HG03439 (cell line): Measurements from ENCODE around the gene DEPP1.

Experiments
- ATAC-seq: cut with Tn5 transposase; IDR thresholded peaks from one replicate; pipeline ENCODE4 v1.9.1; 2021; ENCODE audit warnings: mild to moderate bottlenecking, moderate library complexity; ENCODE audit not compliant: unreplicated experiment

Gene DEPP1

DNA sequence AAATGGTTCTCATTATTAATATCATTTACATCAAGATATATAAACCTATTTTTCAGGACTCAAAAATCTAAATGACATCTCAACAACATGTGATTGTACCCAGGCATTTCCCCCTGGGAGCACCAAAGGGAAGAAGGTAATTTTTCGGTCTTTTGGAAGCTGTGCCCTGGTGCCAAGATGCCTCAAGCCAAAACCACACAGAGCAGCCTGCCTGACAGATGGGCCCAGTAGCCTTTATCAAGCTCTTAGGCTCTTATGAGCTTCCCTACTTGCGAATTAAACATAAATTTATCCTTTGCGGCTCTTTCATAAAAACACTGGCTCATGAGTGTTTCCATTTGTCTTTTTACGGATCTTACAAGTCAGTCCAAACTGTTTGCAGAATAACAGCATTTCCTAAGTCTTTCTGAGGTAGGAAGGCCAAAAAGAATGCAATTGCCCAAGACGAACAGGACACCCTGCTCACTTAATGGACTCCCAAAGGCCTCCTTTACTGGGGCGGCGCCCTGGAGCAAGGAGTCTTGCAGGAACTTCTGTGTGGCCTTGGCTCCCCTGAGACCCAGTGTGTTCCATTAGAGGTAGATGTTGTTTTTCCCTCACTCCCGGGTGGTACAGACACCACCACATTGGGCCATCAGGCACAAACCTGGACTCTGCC is 23.1 kb downstream of the DEPP1 start:
- no peak for ATAC-seq

- ATAC-seq: no peak
Observed at GRCh38 chr10:44954962-44955361, 23.6 kb downstream of the DEPP1 start.

- ATAC-seq: no peak
Observed at GRCh38 chr10:44954042-44954441, 24.6 kb downstream of the DEPP1 start.

- no peak for ATAC-seq
Observed at GRCh38 chr10:44952779-44953231, 25.8 kb downstream of the DEPP1 start.

DNA sequence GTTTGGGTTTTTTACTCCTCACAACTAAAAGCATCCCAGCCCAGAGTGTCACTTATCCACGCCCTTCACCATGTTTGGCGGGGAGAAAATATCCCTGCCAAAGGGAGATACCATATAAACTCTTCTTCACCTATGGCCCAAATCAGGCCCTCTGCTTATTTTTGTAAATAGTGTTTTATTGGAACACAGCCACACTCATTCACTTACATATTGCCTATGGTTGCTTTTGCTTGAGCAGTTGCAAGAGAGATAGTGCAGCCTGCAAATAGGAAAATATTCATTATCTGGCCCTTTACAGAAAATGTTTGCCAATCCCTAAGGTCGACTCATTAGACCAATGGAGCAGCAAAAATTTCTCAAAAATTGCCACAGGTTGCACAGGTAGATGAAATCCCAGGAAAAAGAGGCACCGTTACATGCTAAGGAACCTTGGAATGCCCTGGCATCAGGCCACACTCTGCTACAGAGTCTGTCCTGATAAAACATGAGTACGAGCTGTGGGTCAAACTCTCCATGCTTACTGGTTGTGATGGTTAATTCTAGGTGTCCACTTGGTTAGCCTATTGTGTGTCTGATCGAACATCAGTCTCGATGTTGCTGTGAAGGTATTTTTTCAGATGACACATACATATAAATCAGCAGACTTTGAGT is 26.9 kb downstream of the DEPP1 start:
- ATAC-seq: no peak

DNA sequence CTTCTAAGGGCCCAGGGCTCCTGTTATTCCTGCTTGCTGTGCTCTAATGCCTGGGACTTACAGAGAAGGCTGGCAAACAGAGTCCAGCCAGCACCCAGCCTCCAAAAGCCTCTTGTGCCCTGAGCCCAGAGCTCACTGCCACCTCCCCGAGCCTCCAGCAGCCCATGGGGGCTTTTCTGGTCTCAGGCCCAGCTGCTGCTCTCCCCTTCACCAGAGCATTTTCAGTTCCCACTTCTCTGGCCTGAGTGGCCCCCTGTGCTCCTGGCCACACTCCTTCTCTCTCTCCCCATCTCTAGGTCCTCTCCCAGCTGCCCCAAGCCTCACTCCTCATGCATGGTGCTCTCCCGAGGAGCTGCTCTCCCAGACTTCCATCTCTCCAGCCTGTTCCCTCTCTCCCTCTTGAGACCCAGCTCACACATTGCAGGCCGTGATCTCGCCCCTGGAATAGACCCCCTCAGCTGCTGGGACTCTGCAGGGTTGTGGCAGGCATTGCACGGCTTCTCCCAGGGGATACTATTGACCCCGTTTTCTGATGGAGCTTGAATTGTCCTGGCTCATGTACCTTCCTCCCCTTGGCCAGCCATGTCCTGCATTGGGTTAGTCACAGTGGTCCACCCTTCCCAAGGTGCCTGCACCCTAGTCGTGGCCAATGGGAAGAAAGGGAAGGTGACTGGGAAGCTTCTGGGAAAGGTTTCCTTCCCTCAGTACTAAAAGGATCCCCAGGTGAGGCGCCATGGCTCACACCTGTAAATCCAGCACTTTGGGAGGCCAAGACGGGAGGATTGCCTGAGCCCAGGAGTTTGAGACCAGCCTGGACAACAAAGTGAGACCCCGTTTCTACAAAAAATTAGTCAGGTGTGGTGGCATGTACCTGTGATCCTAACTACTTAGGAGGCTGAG is 28.0 kb downstream of the DEPP1 start:
- ATAC-seq: no peak

DNA sequence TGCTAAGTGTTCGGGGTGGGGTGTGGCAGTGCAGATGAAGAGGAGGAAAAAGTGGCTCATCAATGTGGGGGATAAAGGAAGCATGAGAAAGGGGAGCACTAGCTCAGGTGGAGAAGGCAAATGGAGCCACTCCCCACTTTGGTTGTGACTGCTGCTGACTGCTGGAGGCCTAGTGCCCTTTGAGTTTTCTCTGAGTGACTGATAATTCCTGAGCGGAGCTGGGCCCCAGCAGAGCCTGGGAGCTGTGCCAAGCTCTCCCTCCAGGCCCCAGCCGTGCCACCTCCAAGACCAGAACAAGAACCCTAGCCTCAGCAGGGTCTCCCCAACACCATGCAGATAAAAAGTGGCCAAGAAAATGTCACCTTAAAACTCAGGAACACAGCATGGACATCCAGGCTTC is 28.7 kb downstream of the DEPP1 start:
- ATAC-seq: no peak

DNA sequence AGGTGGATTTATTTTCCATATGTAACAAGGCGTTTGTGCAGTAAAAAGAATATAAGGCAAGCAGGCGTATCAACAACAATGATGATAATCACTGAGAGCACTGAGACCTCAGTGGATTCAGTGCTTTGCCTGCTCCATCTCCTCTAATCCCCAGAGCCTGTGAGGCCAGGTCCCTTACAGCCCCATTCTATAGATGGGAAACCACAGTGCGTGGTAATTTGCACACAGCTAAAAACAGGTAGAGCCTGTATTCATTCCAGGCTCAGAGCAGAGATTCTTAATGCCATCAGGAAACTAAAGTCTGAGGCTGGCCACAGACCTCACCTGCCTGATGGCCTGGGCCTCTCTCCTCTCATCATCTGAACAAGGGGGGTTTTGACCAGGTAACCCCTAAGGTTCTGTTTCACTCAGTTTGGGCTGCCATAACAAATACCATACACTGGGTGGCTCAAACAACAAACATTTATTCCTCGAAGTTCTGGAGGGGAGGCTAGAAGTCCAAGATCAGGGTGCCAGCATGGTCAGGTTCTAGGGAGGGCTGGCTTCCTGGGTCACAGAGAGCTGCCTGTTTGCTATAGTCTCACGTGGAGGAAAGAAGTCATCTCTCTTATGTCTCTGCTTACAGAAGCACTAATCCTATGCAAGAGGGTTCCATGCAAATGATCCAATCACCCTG is 29.3 kb downstream of the DEPP1 start:
- no peak for ATAC-seq

DNA sequence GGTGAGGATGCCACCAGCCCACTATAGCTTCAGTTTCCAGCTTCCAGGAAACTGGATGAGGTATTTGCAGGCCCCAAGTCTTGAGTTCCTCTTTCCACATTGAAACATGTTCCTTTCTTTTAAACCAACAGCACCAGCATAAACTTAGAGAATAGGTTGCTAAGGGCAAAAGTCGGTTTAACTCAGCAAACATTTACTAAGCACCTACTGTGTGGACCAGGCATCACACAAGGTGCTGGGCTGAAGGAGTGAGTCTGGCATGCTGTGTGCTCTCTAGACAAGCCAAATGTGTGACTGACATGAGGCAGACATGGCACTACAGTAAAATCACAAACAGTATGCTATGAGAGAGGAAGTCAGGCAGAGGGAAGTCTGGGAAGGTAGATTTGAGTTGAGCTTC is 30.0 kb downstream of the DEPP1 start:
- no peak for ATAC-seq

DNA sequence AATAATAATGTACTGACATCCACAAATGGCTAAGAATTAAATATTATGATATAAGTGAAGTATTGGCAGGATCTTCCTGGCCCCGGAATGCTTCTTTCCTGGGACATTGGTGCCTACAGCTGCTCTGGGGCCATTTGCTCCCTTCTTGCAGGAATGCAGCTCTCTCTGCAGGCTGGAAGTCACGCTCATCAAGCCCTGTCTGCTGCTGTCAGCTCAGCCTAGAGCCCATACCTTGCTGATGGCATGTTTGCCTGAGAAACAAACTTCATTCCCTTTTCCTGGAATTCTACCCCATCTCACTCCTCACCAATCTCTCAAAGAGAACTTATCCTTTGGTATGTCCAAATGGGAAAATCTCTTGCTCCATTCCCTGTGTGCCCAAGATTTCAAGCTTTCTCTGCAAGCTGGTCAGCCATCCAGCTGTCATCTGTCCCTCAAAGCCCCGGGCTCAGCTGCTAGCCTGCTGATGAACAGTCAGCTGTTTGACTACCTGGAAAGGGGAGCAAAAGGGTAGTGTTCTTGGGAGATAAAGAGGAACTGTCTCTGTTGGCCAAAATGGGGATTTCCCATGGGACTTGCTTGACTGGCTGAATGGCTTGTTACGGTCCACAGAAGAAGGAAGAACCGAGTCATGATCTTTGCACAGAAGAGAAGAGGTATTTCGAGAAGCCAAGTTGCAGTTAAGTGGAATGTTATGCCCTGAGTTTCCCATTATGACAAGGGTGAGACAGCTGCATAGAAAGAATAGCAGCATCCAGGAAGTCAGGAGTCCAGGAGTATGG is 31.0 kb downstream of the DEPP1 start:
- no peak for ATAC-seq

DNA sequence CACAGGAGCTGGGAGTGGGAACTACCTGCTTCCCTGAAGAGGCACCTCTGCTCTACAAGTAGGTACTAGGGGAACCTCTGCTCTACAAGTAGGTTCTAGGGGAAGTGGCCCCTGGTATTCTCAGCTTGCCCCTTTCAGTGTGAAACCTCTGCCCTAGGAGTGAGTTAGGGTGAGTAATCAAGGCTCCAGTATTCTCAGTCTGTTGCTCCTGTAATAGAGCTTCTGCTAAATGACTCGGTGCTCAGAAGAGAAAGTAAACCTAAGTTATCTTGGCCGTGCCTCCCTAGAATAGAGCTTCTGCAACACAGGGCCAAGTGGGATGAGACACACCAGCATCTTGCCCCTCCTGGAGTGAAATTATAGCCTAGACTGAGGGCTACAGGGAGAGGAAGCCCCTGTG is 32.4 kb downstream of the DEPP1 start:
- ATAC-seq: no peak

DNA sequence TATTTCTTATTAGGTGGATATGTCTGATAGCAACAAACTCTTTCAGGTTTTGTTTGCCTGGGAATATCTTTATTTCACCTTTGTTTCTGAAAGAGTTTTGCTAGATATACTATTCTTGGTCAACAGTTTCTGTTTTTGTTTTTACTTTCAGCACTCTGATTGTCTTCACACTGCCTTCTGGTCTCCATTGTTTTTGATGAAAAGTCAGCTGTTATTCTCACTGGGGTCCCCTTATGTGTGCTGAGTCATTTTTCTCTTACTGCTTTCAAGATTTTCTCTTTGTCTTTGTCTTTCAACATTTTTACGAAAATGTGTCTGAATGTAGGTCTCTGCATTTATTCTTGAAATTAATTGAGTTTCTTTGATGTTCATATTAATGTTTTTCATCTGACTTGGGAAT is 34.3 kb downstream of the DEPP1 start:
- ATAC-seq: no peak

DNA sequence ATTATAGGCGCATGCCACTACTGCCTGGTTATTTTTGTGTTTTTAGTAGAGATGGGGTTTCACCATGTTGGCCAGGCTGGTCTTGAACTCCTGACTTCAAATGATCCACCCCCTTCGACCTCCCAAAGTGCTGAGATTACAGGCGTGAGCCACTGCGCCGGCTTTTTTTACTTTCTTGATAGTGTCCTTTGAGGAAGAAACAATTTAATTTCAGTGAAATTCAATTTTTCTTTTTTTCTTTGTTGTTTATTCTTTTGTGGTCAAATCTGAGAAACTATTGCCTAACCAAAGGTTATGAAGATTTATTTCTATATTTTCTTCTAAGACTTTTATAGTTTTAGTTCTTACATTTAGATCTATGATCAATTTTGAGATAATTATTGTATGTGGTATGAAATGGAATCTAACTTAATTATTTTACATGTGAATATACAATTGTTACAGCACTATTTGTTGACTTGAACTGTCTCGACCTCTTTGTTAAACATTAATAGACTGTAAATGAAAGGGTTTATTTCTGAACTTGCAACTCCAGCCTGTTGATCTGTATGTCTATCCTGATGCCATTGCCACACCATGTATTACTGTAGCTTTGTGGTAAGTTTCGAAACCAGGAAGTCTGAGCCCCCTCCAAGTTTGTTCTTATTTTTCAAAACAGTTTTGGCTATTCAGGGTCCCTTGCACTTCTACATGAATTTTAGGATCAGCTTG is 38.8 kb downstream of the DEPP1 start:
- no peak for ATAC-seq

DNA sequence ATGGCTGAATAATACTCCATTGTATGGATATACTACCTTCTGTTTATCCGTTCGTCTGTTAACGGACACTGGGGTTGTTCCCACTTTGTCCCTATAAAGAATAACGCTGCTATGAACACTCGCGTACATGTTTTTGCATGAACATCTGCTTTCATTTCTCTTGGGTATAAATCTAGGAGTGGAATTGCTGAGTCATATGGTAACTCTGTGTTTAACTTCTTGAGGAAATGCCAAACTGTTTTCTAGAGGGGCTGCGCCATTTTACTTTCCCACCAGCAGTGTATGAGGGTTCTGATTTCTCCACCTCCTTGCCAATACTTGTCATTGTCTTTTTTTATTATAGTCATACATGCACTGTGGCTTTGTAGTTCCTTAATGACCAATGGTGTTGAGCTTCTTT is 39.7 kb downstream of the DEPP1 start:
- no peak for ATAC-seq

DNA sequence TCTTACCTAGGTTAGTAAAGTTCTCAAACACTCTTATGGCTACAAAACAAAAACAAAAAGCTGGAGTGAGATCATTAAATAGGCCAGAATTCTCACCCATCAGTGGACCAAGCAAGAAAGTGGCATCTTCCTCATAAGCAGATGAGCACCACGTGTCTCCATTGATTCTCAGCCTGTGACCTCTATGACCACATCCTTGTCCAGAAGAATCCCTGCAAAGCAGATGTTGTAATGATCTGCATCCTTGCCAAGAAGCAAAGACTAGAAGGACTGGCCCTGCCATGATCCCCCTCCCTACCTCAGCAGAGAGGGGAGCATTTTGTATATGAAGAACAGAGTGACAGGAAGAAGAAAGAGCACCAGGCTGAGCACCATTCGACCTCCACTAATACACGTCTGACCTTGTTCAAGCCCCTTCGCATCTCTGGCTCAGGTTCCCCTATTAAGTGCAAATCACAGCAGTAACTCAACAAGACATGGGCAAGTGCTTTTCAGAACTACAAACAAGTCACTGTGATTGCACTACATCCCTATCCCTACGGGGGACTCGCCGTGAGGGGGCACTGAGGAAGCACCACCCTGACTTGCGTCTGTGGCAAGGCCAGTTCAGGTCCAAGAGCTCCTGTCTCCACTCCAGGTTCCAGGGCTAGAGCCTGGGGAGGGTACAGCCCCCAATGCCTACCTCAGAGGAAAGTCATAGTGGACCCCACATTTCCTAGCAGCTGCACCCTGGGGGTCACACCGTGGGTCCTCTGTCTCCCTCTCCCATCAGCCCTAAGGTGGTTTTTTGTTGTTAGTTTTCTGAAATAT is 41.2 kb downstream of the DEPP1 start:
- ATAC-seq: no peak

DNA sequence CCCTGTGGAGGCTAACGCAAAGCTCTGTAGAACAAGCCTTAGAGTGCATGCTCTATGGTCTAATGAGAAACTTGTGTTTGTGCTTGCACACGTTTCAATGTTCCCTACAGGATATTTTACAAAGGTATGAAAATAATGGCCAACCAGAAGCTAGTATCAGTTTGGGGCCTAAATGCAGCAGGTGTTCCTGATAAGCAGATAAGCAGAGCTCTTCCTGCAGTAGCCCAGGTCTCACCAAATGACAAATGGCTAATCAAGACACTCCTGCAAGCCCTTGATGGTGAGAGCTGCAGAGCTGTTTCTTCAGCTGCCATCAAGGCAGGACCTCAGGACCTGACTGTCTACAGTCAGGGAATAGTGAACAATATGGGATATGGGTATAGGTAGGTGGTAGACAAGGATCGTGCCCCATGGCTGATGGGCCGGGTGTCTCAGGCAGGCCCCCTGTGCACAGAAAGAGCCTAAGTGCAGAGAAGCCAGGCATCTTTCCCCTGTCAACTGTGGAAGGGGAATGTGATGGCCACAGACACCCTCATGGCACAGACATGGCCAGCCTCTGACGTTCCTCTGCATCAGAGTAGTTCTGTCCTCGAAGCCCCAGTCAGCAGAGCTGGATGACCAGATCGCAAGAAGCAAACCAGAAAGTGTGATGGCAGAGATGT is 42.2 kb downstream of the DEPP1 start:
- no peak for ATAC-seq

GRCh38 chr10:44935966-44936295 is 42.7 kb downstream of the DEPP1 start:
- no peak for ATAC-seq

- ATAC-seq: no peak
Observed at GRCh38 chr10:44935201-44935965, 43.2 kb downstream of the DEPP1 start.
